ENCODE measurements around the gene SLC7A10.

DNA sequence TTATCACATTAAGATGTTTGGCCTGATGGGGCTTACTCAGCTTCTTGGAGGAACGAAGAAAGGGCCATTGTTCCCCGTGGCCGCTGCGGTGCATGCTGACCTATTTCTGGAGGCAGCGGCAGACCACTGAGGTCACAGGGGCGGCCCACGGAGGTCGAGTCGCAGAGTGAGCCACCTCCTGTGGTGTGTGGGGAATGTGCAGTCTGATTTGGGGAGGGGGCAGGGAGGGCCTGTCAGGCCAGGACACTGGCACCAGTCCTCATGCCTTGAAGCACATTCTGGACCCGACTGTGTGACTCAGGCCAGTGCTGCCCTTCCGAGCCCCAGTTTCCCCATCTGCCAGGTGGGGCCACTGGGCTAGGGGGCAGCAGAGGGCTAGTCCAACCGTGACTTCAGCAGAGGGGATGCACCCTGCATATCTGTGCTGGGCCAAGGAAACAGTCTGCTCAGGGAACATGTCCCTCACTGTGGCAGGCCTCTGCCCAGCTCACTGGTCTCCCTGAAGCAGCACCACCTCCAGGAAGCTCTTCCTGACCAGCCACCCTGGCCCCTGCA, 6.3 kb downstream of the SLC7A10 start:
- TF ChIP-seq SMC3 (conservative IDR thresholded peaks at IDR 0.05; ENCODE audit: poor library complexity) (no peak), RAD21 (conservative IDR thresholded peaks at IDR 0.05) (no peak), EZH2 (IDR thresholded peaks at IDR 0.05; ENCODE audit: borderline replicate concordance, insufficient read depth, low read length, poor library complexity, severe bottlenecking) (no peak), POLR2AphosphoS5 (IDR thresholded peaks at IDR 0.05) (no peak)
- TF ChIP-seq, protein P1, sequence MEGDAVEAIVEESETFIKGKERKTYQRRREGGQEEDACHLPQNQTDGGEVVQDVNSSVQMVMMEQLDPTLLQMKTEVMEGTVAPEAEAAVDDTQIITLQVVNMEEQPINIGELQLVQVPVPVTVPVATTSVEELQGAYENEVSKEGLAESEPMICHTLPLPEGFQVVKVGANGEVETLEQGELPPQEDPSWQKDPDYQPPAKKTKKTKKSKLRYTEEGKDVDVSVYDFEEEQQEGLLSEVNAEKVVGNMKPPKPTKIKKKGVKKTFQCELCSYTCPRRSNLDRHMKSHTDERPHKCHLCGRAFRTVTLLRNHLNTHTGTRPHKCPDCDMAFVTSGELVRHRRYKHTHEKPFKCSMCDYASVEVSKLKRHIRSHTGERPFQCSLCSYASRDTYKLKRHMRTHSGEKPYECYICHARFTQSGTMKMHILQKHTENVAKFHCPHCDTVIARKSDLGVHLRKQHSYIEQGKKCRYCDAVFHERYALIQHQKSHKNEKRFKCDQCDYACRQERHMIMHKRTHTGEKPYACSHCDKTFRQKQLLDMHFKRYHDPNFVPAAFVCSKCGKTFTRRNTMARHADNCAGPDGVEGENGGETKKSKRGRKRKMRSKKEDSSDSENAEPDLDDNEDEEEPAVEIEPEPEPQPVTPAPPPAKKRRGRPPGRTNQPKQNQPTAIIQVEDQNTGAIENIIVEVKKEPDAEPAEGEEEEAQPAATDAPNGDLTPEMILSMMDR (IDR thresholded peaks at IDR 0.05; ENCODE audit: poor library complexity, severe bottlenecking) = no peak
- TF ChIP-seq, protein P2, sequence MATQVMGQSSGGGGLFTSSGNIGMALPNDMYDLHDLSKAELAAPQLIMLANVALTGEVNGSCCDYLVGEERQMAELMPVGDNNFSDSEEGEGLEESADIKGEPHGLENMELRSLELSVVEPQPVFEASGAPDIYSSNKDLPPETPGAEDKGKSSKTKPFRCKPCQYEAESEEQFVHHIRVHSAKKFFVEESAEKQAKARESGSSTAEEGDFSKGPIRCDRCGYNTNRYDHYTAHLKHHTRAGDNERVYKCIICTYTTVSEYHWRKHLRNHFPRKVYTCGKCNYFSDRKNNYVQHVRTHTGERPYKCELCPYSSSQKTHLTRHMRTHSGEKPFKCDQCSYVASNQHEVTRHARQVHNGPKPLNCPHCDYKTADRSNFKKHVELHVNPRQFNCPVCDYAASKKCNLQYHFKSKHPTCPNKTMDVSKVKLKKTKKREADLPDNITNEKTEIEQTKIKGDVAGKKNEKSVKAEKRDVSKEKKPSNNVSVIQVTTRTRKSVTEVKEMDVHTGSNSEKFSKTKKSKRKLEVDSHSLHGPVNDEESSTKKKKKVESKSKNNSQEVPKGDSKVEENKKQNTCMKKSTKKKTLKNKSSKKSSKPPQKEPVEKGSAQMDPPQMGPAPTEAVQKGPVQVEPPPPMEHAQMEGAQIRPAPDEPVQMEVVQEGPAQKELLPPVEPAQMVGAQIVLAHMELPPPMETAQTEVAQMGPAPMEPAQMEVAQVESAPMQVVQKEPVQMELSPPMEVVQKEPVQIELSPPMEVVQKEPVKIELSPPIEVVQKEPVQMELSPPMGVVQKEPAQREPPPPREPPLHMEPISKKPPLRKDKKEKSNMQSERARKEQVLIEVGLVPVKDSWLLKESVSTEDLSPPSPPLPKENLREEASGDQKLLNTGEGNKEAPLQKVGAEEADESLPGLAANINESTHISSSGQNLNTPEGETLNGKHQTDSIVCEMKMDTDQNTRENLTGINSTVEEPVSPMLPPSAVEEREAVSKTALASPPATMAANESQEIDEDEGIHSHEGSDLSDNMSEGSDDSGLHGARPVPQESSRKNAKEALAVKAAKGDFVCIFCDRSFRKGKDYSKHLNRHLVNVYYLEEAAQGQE (IDR thresholded peaks at IDR 0.05; ENCODE audit: borderline replicate concordance) = no peak

Measured in neural cell (in vitro differentiated cells).